Measurements from ENCODE around the gene ERG.

Gene ERG

DNA sequence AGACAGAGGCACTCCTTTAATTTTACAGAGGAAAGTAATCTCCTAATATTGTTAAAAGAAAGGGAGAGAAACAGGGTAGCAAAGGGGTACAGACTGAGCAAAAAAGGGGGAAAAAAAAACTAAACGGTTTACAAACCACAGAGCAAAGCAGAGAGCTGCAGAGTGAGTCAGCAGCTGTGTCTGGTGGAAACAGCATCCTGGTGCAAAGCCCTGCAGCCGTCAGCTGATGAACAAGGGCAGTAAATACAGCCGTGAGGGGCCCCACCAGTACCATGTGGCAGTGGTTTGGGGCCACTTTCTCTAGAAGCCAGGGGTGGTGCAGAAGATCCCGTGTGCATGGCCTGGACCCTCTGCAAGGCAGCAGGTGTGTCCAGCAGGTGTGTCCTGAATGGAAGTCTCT is 111.3 kb downstream of the ERG start:
- no peak for DNase-seq

- no peak for DNase-seq
These were observed 112.7 kb downstream of the ERG start for GRCh38 chr21:38385427-38386175.

- DNase-seq, result peak; percentile 73
These were observed 113.4 kb downstream of the ERG start for GRCh38 chr21:38384675-38385426.

- no peak for DNase-seq
These were observed 114.1 kb downstream of the ERG start for GRCh38 chr21:38384238-38384560.

- DNase-seq, result no peak
These were observed 114.7 kb downstream of the ERG start for GRCh38 chr21:38383411-38384237.

DNA sequence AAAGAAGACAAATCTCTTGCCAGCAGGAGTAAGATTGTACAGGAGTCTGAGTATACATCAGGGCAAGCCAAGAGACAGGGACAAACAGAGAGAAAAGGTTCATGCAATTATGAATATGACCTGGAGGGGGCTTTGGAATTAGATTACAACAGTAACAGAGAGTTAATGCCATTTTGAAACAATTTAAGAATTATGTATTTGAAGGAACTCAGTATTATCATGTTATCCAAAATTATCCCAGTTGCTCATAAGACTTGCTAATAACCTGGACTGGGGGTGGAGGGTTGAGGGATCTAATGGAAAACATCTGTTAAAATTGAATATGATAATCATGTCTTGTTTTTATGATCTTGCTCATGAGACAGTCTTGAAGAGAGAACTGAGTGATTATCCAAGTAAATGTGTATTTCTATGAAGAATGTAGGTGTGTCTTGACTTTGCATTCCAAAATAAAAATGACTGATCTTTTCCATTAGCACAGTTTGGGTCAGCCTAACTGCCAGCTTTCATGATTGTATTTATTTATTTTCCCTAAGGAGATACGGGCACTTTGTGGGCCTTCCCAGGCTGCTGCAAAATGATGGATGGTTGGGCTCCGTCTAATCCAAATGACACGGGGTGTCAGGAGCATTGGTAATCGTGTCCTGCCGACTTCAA is 117.7 kb downstream of the ERG start:
- peak; percentile 37 for DNase-seq

GRCh38 chr21:38379147-38379546 is 119.1 kb downstream of the ERG start:
- DNase-seq, result no peak

GRCh38 chr21:38377165-38378088 is 120.8 kb downstream of the ERG start:
- peak; percentile 71 for DNase-seq

- no peak for DNase-seq
These were observed 121.6 kb downstream of the ERG start for GRCh38 chr21:38376693-38377092.

- no peak for DNase-seq
These were observed 122.0 kb downstream of the ERG start for GRCh38 chr21:38376235-38376634.

DNA sequence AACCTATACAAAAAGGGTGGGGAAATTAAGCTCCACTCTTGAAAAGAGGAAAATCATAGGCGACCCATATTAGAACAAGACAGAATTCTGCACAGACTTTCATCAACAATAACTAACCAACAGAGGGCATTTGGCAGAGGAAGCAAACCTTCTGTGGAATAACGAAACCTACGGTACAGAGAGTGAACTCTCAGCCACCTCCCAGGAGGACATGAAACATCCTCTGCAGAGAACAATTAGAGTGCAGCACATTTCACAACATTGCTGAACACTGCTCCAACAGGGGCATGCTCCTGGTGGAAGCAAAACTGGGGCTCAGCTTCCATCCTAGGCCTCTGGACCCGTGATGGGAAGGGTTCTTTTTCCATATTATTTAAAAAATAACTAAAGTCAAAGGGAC is 130.6 kb downstream of the ERG start:
- no peak for DNase-seq

DNA sequence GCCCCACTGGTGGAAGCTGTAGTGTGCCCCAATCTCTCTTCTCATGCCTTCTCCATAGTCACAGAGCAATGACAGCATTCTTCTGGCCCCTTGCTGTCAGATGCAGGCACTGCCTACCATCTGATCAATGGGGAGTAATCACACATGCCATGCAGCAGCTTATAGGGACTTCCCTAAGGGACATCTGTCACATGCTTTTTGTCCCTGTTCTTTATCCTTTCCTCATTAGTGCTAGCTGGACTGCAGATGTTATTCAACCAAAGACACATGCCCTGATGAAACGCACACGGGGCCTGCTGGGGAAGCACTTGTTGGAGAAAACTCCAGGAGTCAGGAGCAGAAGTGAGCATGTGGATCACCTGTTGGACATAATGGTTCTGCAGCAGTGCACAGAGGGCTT is 132.8 kb downstream of the ERG start:
- peak; percentile 85 for DNase-seq

- no peak for DNase-seq
These were observed 134.6 kb downstream of the ERG start for GRCh38 chr21:38363693-38364092.

DNA sequence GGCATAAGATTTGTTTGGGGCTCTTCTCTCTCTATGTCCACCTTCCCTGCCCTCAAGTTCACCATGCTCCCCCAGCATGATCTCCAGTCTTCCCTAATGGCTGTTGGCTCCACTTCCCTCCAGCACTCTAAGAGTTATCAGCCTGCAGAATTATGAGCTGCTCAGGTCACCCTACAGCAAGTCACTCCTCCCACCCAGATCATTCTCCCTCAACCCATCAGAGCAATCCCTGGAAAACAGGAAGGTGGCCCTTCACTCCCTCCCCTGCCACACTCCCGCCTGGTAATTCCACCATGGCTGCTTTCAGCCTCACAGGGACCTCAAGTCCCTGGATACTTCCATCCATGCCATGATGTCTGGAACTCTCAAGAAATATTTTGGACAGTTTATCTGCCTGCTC is 137.0 kb downstream of the ERG start:
- DNase-seq, result no peak

DNA sequence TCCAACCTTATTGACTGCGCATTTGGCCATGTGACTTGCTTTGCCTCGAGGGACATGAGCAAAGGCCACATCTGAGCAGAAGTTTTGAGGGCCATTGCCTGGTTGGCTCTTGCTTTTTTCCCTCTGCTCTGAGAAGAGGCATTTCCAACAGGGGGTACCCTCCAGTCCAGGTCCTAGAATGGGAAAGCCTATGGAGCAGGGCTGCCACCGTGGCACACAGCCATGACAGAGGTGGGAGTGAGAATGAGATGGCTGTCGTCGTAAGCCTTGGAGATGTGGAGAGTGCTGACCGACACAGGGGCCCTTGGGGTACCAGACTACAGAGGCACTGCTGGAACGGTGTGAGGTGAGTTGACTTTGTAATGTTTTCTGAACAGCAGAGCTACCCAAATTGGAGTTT is 138.4 kb downstream of the ERG start:
- DNase-seq, result no peak

DNA sequence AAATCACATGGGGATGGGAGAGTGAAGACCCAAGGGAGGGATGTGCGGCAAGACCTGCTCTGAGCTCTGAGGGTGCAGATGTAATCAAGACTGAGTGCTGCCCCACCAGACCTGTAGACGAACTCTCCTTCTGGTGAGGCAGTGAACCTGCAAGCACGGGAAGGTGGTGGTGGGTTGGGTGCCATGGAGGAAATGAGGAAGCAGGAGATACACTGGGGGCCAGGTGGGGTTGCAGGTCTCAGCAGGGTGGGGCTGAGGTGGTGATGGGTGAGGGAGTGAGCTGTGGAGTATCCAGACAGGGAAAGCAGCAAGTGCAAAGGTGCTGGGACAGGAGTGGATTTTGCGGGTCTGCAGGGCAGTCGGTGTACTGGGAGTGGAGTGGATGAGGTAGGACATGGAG is 139.2 kb downstream of the ERG start:
- no peak for DNase-seq

- DNase-seq, result no peak
These were observed 139.6 kb downstream of the ERG start for GRCh38 chr21:38358666-38359065.

DNA sequence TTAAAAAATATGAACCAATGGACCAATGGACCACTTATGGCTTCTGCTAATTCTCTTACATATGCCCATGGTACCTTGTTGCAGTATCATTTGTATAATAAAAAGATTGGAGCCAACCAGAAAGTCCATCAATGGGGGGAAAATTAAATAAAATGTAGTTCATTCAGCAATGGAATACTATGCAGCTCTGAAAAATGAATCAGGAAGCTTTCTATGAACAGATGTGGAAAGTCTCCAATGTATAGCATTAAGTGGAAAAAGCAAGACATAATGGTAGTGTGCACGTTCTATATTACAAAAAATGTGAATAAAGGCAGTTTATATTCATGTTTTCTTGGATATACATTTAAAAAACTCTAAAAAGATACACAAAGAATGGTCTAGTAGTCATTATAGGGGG is 140.2 kb downstream of the ERG start:
- no peak for DNase-seq

DNA sequence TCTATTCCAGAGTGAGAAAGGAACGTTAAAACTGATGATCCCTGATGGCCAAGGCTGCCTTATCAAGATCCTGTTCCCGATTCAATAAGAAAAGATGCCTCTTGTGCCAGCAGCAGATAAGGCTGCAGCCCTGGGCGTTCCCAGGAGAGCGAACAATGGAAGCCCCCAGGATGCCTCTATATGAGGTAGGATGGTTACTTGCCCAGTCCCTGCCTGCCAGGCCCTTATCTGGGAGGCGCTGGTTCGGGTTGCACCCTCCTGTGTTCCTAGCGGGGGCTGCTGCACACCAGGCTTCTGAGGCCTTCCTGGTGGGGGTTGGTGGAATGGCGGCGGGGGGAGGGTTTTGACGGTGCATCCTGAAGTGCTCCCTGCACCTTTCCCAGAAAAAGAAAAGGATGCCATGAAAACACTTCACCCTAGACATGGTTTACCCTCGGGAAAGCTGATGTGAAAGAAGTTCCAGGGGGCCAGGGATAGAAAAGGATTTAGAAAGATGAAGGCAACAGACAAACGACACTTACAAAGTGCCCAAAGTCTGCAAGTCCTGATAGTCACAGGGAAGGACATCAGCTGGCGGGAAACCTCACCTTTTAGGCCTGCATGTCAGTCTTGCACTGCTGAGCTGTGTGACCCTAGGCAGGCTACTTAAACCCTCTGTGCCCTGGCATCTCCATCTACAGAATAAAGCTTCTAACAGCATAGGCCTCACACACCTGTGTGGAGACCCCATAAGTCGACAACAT is 141.2 kb downstream of the ERG start:
- DNase-seq, result no peak

- peak; percentile 84 for DNase-seq
These were observed 142.1 kb downstream of the ERG start for GRCh38 chr21:38355992-38356781.

GRCh38 chr21:38355353-38355752 is 142.9 kb downstream of the ERG start:
- DNase-seq, result no peak
